RKO (cell line): ENCODE data around the gene TRPV5.

Experiments
- DNase-seq: peaks from one replicate; pipeline ENCODE4 v3.0.0-alpha.2; 2016; ENCODE audit warnings: low spot score

TRPV5 gene

DNA sequence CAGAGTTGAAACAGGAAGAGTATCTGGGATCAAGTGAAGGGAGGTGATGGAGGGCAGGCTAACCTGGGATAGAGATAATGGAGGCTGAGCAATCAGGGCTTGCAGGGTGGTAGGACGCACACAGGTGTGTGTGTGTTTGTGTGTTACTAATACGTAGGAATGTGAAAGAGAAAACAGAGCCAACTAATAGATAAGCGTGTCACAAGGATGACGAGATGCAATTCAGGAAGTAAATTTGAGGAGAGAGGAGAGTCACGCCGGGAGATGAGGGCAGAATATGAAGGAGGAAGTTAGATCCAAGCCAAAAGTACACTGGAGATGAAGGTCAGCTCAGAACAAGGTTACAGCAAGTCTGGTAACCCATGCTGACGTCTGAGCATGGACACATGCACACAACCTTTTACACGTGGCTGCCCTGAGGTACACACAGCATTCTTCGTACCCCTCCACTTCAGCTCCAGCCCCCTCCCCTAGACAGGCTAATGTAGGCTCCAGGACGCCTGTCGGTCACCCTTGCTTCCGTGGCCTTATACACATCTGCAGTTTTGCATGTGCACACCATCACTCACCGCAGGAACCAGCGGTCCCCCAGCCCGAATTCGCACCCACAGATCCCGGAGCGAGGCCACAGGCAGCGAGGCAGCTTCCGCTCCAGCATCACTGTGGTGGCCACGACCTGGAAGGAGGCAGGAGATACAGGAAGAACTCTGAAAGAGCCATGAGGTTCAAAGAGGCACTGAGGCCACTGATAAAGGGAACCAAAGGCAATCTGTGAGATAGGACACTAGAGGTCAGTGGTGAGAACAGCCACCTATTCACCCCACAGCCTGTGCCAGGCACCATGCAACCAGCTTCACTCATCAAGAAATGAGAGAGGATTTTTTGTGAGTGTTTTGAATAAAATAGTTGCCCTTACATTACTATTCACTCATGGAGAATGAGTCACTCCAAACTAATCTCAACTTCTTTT is 24.3 kb downstream of the TRPV5 start:
- peak; percentile 57 for DNase-seq

DNA sequence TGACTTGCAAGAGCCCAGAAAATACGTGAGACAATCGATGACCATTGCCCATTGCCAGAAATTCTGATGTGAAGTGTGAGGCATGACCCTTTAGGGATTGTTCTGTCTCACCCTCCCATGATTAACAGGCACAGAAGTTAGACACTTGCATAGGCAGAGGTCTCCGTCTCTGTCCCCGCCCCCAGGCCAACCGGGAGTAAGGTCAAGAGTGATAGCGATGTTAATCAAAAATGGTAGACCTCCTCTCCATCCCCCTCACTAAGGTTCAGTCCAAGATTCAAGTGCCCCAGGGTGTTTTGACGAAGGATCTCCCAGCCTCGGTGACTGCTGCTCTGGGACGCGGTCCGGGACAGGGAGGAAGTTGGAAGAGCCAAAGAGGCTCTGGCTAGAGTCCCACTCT is 25.3 kb downstream of the TRPV5 start:
- no peak for DNase-seq

DNA sequence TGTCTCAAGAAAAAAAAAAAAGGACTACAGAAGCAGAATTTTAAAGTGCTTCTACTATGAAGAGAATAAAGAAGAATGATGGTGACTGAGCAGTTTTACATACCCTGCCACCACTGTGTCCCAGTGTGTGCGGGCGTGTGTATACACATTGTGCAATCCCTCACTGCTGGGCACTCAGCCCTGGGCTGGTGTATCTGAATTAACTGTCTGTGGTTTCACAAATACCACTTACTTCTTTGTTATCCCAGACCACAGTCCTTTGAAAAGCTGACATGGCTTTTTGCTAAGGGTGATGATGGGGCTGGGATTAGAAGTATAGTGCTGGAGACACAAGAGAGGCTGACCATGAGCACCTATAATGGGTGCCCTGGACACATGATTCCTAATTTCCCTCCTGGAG is 26.9 kb downstream of the TRPV5 start:
- DNase-seq: no peak

DNA sequence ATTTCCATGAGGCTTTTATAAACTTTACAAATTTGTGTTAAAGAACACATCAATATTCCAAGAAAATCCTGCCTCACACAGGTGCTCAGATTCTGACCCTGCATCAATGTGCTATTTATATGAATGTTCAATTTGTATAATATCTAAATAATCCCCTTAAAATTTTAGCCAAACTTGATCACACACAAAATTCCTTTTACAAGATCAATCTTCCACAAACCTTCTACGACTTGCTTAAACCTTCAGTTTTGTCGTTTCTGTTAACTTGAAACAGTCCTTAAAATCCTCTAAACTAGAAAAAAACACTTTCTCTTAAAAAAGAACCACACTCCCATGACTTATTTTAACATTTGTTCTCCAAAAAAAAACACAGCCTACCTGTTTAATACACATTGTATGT is 27.8 kb downstream of the TRPV5 start:
- DNase-seq: no peak

DNA sequence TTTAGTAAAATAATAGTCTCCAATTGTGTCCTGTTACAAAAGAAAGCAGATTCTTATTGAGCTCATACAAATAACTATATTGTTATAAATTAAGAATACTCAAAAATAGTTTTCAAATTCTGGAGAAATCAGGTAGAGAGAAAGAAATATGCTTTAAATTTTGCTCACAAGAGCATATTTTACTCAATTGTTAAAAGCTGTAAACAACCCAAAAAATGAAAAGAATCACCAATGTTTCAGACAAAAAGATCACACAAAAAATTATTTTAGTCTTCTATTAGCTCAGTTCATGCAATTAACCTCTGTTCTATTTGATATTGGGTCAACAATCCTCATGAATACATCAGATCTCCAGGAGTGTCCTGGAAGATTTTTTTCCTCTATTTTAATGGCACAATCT is 29.4 kb downstream of the TRPV5 start:
- DNase-seq: no peak

DNA sequence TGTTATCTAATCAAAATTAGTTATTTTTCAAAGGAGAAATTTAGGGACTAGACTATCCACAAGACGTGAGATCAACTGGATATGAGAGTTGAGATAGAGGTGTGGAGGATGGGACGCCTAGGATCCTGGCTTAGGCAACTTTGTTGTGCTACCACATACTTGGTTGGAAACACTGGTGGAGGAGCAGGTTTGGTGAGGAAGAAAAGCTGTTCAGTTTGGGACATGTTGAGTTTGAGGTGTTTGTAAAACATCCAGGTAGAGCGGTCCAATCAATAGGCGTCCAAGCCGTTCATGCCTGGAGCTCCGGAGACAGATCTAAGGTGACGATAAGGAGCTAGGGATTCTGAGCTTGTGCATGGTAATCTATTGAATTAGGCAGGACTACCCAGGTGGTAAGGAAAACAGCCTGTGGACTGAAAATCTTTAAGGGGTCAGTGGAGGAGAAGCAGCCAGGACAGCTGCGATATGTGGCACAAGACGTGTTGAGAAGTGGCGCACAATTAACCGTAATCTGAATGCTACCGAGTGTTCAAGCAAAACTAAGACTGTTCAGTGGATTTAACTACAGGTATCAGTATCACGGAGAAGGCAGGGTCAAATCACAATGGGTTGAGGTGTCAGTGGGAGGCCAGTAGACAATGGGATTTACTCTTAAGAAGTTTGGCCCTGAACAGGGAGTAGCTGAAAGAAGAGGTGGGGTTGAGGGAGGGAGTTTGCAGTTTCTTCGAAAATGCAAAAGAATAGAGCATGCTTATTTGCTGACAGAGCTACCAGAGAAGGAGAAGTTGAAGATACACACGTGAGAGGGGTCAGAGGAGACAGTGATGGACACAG is 31.9 kb downstream of the TRPV5 start:
- DNase-seq: no peak

DNA sequence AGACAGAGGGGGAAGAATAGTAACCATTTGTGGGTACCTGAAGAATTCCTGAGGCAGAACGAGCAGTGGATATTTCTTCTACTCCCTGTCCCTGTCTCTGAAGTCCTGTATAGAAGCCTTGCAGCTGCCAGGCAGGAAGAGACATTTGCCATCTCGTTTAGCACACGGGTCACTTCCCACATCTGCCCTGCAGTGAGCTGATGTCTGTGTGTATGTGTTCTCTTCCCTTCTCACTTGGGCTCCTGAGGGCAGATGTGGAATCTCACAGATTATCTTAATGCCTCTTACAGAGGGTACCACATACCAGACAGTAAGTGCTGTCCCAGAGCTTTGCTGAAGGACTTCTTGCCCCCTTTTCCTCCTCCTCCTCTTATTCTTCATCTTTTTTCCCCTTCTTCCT is 33.9 kb downstream of the TRPV5 start:
- no peak for DNase-seq

DNA sequence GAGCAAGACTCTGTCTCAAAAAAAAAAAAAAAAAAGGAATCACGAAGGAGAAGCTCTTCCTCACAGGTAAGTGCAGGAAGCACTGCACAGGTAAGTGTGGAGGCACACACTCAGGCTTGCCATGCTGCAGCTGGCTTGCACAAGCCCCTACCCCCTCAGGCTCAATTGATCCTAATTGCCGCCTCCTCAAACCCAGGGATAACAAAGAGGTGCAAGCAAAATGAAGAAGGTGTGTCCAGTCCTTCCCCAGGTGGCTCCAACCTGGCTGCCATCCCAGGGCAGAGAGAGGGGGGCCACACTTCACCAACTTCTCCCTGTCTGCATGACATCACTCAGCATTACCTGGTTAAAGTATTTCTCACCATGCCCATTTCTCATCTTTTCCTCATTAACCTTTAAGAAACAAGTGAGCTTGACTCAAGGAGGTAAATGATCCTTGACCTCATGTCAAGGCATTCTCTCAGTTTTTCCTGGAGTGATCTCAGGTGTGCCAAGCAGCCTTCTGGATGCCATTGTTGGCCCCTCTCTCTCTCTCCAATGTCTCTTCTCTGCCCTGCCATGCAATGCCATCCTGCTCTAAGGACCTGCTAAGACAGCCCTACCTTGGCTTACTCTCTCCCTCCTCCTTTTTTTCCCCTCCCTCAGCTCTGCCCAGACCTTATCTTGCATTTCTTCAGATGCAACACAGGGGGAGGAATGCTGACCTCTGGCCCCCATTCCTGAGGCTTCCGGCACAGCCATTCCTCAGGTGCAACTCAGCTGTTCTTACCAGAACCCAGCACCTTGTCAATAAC is 35.0 kb downstream of the TRPV5 start:
- no peak for DNase-seq

DNA sequence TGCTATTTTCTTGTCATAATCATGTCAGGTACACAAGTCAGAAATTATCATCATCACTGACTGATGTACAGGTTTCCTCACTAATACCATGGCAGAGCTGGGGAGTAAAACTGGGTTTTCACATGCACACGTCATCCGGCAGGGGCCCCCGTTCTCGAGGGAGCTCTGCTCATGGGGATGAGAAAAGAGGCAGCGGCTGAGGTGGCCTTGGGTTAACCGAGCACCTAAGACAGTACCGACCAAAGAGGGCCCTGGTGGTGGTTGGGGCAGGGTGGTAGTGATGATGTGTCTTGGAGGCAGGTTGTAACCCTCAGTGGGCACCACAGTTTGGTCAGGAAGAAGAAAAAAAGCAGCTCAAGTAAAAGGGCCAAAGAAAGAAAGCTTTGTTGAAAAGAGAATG is 35.9 kb downstream of the TRPV5 start:
- DNase-seq: no peak

DNA sequence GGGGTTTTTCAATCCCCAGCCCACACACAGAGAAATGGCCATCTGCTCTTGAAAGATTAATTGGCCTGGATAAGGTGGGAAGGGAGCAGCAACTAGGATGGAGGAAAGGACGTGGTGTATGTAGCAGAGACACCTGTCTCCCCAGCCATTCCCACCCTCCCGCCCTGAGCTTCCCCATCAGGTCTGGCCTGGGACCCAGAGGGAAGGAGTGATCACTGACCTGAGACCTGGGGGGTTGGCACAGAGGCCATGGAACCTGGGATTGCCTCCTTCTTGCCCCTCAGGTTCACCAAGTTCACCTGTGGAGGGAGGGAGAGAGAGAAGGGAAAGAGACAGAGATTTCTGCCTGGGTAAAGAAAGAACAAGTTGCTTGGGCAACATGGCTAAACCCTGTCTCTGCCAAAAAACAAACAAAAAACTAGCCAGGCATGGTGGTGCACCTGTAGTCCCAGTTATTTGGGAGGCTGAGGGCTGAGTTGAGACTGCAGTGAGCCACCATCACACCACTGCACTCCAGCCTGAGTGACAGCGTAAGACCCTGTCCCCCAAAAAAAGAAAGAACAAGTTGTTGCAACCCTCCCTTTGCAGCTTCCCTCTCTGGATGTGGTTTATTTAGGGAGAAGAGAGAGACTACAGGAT is 36.7 kb downstream of the TRPV5 start:
- no peak for DNase-seq

DNA sequence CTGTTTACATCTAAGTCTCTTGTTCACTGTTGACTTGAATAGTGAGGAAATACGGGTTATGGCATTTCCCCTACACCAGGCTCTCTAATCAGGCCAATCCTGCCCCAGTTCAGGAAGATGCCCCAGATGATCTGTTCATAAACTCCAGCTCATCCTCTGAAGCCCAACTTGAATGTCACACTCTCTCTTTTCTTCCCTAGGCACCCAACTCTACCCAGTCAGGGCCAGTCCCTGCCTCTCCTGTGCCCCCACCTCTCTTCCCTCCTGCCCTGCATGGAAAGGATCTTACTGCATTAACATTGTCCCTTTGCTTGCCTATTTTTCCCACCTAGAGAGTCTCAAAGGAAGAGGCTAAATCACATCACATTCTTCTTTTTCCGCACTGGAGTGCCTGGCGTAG is 37.4 kb downstream of the TRPV5 start:
- no peak for DNase-seq

DNA sequence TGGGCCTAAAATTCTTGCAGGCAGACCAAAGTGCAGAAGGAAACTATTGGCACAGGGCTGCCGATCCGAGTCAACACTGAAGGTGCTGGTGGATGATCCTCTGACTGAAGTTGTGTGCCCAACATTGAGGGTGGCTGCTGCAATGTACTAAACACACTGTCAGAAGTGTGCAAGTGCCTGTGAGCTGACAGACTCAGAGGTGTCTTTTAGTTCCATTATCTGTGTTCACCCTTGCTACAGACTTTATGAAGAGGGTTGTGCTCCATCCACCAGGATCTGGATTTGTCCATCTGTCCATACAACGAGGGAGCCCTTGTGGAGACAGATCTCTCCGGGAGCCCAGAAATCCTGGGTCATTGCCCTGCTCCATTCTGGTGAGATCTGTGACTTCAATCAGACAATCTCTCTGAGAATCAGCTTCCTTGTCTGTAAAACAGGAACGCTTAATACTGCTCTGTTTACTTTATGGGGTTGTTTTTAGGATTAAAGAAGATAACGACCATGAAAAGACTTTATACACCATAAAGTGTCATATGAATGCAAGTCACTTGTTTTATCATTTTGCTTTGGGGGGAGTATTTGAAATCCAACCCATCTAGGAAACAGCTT is 38.5 kb downstream of the TRPV5 start:
- no peak for DNase-seq

DNA sequence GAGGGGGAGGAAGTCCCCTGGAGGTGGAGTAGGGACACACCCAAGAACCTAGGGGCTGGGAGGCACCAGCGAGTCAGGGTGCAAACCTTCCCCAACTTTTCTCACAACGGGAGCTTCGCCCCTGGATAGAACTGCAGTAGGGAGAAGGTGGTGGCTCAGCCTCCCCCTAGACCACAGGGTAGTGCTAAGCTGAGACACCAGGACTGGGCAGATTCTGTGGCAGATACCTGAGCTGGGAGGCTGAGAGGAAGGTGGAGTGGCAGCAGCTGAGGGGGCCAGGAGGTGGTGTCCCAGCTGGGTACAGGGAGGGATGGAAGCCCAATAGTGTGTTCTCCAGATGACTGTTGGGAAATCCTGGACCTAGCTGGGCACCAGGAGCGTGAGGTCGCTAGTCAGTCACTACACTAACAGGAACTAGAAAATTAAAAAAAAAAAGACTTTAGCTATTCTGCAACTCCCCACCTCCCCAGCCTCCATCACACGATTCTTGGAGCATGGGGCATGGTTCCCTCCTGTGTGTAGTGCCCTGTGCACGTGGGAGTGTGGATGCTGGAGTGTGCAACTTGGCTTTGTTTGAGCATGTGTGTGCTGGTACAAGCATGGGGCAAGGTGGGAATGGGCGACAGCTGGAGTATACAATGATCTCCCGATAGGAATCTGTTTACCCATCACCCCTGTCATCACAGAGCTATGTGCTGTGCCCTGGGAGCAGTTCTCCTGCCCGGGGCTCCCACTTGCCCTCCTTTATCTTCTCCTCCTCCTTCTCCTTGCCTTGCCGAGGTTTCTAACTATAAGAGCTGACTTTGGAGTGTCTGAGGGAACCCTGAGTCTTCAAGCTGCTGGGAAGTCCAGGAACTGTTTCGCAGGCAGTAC is 39.2 kb downstream of the TRPV5 start:
- DNase-seq: no peak

DNA sequence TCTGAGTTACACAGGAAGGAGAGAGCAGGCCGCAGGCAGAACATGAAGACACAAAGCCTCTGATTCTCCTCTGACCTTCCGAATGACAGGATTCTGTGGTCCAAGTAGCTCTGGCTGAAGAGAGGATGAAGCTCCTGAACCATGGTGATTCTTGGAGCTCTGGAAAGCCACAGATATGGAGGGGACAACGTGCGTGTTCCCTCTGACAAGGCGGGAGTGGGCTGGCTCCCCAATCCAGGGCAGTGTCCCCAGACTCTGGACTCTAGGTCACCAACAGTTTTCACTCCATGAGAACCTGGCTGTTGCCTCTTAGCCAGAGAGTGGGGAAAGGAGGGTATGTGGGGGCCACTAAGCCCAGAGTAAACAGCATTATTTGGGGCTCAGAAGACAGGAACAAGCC is 40.6 kb downstream of the TRPV5 start:
- DNase-seq: no peak

DNA sequence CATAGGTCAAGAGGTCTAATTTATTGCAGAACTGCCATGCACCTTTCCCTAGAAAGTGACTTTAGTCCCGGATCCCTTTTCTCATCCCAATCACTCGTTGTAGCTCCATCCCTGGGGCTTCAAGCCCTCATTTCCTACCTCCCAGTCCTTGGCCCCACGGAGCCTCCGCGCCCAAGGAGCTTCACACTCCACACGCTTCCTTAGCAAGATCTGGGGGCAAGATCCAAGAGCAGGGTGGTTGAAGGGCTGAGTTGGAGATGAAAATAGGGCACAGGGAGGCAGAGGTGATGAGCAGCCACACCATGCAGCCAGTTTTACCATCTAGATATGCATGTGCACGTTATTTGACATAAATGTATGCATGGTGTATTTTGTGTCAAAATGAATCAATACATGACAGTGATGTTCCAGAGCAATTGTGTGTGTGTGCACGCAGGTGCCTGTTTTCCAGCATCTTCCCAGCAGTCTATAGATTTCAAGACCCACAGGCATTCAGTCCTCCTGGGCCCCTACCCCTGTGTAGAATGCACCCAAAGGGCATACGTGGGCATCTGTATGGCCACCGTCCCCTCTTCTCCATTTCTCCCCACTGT is 42.0 kb downstream of the TRPV5 start:
- DNase-seq: no peak

DNA sequence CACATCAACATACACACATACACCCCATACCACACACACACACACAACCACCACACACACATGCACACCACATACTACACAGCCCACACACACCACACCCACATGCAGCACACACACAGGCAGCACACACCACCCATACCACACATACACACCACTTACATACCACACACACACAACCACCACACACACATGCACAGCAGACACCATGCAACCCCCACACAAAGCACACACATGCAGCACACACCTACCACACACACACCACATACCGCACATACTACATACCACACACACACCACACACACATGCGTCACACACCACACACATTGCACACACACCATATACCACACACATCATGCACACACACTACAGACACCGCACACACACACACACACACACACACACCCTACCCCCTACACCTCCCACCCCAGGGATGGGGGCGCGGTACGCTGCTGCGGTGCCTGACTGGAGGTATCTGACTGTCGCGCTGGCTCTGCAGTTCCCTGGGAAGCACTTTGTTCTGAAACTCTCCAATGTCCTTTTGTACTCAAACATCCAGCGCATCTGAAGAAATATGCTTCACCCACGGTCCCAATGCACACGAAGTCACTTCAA is 42.6 kb downstream of the TRPV5 start:
- DNase-seq: no peak

DNA sequence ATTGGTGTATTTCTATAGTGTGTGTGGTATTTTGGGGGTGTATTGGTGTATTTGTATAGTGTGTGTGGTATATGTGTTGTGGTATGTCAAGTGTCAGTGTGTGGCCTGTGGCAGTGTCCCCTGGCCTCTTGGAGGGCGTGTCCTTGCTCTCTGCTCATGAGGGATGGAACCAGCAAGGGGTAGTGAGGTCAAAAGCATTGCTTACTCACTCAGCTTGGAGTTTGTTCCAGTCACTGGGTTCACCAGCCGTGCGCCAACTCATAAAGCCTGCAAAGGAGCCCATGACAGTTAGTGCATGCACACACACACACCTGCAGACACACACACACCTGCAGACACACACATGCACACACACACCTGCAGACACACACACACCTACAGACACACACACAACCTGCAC is 43.7 kb downstream of the TRPV5 start:
- DNase-seq: no peak

DNA sequence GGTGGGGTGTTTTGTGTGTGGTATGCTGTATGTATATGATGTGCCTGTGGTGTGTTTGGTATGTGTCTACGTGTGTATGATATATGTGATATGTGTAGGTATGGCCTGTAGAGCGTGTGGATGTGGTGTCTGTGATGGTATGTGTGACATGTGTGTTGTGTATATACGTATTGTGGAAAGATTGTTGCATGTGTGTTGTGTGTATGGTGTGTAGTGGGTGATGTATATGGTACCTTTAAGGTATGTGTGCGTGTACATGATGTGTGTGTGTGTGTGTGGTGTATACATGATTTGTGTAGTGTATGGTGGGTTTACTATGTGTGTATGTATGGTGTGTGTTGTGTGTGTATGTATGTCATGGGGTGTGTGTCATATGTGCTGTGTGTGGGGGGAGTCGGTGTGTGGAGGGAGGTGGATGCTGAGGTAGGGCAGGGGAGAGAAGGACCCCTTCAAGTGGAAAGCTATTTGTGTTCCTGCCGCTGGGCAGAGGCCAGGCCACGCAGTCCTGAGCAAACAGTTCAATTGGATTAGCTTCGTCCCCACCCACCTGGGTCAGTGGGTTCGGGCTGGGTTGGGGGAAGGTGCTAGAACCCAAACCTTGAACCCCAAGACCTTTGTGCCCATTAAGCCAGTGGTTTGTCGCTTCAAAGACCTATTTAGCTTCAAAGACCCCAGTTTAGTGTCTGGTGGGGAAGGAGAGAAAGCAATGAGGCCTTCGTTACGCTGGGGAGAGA is 46.1 kb downstream of the TRPV5 start:
- DNase-seq: no peak

DNA sequence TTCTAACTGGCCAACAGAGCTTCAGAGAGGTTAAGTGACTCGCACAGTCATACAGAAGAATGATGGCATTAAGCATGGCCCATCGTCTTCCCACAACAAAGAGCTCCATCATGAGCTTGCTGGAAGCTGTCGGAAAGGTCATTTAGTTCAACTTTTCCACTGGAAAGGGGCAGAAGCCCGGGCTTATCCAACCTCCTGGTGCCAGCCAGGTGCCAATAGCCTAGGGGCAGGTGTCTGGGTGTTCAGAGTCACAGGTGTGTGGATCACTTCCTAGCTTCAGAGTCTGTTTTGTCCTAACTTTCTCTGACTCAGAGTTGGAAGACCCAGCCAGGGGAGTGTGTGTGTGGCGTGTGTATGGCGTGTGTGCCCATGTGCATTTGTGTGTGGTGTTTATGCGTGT is 46.7 kb downstream of the TRPV5 start:
- DNase-seq: no peak
